HG03469 (cell line): ENCODE results near the gene ARFIP1.
"Not testable (repeated sequence)": the region's sequence is repeated elsewhere in the genome, so short reads cannot be mapped to it uniquely, and the experiment has no call there.

Source experiments
- ATAC-seq: cut with Tn5 transposase; IDR thresholded peaks from one replicate; pipeline ENCODE4 v1.9.1; 2021; ENCODE audit warnings: mild to moderate bottlenecking, moderate library complexity, moderate number of reproducible peaks; ENCODE audit not compliant: unreplicated experiment

Gene ARFIP1

DNA sequence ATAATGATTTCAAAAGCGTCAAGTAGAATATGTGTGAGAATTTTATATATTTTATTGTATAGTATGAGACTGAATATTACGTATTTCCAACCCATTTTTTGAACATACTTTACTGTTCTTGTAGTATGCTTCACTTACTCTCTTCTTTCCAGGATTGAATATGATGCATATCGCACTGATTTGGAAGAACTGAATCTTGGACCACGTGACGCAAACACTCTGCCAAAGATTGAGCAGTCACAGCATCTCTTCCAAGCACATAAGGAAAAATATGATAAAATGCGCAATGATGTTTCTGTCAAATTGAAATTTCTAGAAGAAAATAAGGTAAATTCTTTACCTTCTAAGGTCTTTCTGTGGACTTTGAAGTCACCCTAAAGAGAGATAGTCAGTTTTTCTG, 108.2 kb downstream of the ARFIP1 start:
- no peak for ATAC-seq

DNA sequence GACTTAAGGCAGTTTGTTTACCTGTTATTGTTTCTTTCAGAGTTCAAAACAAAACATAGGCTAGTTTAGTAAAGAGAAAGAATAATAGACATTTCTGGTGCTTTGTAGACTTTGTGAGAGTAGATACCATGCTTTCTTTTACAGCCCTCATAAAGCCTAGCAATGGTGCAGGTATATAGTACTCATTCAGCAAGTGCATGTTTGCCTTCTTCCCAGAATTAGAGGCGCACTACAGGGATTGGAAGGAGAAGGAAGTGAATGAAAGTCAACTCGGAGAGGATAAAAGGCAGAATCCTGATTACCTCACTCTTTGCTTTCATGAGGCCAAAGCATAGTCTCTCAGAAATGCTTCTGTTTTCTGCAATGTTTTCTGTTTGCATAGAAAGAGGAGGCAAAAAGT, 113.2 kb downstream of the ARFIP1 start:
- ATAC-seq: no peak

DNA sequence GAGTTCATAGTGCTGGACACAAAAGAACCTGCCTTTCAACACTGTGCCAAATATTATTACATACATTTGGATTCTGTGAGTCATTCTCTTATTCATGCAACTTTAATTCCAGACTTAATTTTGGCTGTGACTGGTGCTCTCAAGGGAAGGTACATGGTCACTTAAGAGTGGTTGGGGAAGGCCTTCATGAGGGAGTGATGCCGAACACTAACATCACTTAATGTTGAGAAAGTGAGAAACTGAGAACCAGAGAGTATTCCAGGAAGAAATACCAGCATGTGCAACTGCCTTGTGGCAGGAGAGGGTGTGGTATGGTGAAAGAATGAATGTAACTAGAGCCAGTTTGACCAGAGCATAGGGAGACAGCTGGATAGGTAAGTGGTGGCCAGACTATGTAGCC, 114.9 kb downstream of the ARFIP1 start:
- no peak for ATAC-seq

DNA sequence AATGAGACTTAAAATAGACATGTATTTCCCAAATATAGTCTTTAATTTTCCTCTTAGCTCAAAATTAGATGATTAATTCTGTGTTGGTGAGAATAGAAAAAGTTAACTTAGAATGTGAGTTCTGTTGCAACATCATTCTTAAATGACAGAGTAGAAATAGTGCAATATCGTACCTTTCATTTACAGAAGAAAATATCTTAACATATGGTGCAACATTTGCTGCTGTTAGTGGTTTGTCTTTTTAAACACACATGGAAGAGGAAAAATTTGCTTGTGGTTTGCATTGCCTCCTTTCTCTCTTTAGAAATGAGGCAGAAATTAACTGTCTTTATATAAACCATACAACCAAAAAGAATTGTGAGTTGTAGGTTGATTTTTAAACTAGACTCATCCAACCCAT, 117.1 kb downstream of the ARFIP1 start:
- no peak for ATAC-seq

DNA sequence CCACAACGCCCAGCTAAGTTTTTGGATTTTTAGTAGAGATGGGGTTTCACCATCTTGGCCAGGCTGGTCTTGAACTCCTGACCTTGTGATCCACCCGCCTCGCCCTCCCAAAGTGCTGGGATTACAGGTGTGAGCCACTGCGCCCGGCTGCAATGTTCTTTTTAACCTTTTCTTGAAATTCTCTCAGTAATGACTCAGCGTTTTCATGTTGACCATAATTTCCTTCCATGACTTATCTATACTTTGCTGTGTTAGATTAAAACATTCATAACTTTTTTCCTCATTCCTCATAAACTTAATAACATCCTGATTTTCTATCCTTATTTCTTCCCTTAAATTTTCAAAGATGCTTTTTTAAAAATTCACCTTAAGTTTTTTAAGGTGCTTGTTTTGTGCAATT, 118.4 kb downstream of the ARFIP1 start:
- ATAC-seq: not testable (repeated sequence)

DNA sequence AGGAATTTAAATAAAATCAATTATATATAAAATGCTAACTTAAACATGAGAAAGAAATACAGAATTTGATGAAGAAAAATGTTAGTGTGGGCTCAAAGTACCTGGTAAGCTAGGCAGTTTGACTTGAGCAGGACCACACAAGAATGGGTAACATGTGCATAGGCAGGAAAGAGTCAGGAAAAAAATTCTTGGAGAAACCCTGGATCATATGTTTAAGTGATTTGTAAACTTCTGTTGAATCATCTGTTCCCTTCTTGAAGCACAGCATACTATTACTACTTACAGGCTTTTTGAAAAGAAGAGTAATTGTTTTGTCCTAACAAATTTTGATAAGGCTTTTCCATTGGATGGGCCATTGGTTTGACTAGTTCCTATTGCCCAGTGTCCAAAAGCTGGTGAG, 118.9 kb downstream of the ARFIP1 start:
- no peak for ATAC-seq

DNA sequence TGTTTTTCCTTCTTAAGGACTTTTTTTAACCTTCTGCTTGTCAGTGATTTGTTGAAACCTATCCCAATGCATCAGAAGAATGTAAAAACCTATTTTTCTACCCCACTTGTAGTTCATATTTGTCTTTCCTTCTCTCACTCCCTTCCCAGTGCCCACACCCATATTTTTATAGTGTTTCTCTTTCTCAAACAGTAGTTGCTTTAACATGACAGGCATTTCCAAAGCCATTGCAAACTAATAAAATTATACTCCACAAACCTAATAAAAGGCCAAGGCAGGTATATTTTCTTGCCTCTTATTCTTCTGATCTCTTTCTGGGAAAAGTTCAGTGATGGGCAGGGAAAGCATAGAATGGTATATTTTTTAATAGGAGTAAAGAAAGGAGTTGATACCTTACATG, 120.6 kb downstream of the ARFIP1 start:
- no peak for ATAC-seq

DNA sequence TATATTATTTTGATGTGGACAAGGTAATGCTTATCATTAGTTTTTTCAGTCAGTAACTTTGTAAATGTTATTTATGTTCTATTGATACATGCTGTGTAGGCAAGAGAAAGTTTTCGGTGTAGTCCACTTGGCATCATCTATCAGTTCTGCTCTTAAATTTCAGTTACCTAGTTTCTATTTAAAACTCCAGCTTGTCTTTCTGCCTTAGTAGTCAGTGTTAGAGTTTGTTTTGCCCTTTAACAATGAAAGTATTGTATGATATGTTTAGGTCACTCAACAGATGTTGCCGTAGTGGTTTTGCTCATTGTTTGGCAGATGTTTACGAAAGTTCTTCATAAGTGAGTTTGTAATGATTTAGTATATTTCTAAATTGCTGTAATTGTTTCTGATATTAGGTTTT, 121.5 kb downstream of the ARFIP1 start:
- no peak for ATAC-seq

DNA sequence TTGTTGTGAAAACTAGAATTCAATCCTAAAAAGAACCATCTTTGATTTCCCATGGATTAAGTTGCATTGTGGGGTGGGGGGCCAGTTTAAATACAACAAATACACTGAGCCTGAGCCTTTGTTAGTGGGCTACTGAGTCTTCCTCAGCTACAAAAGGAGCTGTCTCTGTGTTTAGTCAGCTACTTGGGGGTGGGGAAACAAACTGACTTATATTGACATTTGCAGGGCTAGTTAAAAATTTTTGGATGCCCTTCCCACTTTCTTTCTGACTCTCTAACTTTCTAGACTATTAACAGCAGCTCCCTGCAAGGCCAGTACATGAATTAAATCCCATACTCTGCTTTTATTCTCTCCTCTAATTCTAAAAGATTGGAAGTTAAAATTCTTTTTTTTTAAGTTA, 123.9 kb downstream of the ARFIP1 start:
- no peak for ATAC-seq

DNA sequence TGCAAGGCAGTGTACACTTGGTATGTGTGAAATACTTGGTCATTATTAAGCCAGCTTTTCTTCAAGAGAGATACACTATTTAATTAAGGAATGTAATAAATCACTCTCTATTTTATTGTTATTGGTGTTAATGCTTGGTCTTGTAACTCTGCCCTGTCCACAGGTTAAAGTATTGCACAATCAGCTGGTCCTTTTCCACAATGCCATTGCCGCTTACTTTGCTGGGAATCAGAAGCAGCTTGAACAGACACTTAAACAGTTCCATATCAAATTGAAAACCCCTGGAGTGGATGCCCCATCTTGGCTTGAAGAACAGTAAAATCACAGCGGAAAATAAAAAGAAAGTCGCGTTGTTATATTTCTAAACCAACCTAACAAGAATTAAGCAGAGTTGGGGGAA, 130.1 kb downstream of the ARFIP1 start:
- no peak for ATAC-seq

DNA sequence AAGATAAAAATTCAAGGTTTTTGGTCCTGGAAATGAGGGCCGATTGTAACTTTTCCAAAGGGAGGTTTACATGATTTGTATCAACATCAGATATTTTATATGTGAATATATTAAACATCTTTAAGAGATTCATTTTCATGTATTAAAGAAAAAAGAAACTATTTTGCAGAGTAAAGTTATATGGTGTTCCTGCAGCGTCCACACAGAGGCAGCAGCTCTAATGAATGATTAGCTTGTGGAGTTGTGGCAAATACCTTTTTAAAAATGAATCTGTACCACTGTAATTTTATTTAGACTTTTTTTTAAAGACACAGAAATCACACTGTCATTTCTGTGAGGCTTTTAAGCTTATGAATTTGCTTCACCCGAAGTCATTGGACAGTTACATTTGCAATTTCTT, 130.8 kb downstream of the ARFIP1 start:
- ATAC-seq: no peak

DNA sequence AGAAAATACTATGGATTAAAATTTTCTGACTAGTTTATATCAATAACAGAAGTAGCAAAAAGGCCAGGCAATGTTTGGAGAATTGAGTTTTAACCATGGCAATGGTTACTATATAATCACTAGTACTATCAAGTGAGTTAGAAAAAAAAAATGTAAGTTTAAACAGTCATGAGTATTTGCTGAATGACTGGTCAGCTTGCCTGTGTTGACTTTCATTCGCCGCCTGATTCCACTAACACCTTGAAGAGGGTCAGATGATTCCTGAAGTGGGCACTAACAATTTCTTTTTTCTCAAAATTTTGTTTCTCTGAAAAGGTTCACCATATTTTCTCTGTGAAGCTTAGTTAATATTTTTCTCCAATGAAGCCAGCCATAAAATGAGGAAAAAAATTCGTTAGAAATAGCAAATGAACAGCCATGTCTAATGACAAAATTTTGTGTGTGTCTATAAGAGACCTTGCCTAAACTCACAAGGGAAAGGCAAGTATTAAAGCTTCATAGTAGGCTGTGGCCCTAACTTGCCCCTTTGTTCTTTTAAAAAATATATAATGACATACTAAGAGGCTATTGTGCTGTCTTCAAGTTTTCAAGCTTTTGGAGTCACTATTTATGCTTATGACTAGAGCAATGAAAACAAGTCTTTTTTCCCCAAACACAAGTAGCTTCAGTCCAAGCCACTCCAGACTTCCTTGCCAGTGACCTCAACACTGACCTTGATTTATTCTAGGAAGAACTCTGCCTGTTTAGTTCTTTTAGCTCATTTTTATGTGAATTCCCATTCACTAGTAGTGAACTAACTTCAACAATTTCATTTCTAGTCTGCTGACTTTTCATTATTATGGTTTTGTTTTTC, 138.0 kb downstream of the ARFIP1 start:
- ATAC-seq: no peak

DNA sequence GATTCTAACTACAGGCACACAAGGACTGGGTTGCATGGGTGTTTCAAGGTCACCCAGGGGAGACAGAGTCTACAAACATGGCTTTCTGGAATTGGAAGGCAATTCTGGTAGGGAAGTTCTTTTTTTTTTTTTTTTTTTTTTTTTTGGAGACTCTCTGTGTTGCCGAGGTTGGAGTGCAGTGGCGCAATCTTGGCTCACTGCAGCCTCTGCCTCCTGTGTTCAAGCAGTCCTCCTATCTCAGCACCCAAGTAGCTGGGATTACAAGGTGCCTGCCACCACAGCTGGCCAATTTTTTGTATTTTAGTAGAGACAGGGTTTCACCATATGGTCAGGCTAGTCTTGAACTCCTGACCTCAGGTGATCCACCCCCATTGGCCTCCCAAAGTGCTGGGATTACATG, 140.1 kb downstream of the ARFIP1 start:
- ATAC-seq: no peak

DNA sequence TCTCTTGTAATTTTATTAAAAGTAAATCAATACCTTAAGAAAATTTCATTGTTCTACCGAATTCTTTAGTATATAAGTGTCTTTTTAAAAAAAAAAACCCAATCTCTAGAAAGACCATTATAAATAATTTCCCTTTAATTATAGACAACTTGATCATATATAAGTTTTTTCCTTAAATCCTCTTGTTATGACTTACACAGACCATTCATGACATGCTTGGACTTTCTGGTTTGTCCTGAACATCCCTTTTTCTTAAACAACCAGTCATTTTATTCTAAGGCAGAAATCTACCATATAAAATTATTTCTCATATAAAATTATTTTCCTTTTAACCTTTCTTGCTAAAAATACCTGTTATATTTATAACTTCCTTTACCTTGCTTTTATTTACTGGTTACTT, 141.0 kb downstream of the ARFIP1 start:
- no peak for ATAC-seq

DNA sequence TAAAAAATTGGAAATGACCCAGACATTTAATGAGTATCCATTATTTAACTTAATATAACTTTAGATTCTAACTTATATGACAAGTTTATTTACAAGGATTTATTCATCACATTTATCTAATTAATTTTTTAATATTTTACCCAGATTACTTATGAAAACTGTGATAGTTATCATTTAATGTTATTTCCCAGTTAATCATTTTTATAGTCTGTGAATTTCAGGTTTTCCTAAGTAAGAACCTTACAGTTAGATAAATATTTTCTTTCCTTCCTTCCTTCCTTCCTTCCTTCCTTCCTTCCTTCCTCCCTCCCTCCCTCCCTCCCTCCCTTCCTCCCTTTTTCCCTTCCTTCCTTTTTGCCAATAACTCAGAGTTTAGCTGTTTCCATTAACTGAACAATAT, 141.5 kb downstream of the ARFIP1 start:
- no peak for ATAC-seq

DNA sequence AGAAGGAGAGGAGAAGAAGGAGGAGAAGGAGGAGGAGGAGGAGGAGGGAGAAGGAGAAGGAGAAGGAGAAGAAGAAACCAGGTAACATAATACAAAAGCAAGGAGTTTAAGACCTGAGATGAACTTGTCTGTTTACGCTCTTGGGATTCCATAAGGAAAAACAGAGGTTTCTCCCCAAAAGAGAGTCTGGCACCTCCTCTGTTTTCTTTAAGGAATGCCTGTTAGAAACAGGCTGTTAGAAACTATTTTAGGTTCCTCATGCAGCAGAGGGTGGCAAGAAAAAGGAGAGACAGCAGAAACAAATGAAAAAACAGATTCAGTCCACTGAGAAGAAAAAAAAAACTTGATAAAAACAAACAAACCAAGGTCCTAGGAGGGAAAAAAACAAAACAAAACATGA, 146.1 kb downstream of the ARFIP1 start:
- no peak for ATAC-seq

DNA sequence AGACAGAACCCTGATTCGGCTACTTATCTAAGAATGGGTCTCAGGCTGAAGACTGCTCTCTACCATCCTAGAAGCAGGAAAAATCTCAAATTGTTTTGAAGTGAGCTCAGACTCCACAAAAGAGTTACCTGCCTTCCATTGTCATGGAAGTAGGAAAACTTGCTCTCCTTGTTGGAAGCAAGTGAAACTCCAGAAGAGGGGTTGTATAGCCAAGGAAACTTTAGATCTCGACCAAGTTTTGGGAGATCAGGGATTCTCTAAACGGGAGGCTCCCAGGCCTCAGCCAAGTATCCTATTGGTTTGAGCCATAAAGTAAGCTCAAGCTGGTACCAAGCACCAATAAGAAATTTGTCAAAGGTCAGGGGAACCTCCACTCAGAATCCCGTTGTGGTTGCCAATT, 147.2 kb downstream of the ARFIP1 start:
- no peak for ATAC-seq

DNA sequence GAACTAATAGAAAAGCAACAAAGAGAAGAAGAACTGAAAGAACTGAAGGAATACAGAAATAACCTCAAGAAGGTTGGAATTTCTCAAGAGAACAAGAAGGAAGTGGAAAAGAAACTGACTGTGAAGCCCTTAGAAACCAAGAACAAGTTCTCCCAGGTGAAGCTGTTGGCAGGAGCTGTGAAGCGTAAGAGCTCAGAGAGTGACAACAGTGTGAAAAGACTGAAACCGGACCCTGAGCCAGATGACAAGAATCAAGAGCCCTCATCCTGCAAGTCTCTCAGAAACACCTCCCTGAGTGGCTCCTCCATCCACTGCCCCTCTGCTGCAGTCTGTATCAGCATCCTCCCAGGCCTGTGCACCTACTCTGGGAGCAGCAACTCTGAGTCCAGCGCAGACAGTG, 148.0 kb downstream of the ARFIP1 start:
- ATAC-seq: no peak

DNA sequence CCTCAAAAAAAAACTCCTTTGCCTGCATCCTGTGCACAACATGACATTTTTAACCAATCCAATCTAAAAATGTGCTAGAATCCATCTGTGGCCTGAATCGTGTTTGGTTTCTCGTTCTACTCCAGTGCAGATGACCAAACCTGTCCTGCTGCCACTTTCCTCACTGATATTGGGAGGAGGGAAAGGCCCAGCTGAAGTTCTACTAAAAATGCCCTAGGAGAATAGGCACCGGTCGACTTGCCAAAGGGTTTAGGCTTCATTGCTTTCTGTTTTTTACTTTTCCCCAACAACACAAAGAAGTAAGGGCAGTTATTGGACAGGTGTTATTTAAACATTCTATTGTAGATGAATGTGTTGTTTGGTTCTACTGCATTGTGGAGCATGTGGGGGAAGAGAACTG, 148.5 kb downstream of the ARFIP1 start:
- ATAC-seq: no peak

DNA sequence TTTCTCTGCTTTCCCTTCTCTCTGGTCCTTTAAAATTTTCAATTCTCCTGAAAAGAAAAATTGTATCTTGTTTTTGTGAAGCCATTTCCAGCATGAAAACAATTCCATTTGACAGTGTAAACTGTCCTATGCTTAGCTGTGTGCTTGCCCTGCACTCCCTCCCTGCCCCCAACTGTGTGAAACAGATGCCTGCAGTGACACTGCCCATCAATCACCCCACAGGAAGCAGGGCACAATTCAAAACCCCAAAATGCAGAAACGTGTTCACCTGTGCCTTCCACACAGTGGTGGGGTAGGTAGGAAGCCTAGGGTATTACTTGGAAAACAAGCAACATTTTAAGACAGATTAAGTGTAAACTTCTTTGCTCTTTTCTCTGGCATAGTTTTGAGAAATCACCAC, 150.1 kb downstream of the ARFIP1 start:
- ATAC-seq: no peak

DNA sequence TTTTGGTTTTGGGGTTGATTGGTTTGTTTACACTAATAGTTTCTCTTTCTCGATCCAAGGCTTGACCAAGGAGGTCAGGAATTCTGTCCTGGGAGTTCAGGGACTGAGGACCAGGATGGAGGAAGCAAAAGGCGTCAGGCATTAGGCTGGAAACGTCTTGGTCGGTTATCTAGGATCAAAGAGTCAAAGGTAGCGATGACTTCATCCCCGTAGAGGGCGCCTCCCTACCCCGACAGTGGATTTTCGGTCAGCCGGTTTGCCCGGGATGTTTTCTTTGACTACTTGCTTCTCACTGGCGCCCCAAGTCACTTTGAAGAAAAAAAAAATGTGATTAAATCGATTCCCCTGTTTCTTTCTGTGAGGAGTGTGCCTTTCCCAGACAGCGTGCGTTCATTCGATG, 155.4 kb downstream of the ARFIP1 start:
- no peak for ATAC-seq

DNA sequence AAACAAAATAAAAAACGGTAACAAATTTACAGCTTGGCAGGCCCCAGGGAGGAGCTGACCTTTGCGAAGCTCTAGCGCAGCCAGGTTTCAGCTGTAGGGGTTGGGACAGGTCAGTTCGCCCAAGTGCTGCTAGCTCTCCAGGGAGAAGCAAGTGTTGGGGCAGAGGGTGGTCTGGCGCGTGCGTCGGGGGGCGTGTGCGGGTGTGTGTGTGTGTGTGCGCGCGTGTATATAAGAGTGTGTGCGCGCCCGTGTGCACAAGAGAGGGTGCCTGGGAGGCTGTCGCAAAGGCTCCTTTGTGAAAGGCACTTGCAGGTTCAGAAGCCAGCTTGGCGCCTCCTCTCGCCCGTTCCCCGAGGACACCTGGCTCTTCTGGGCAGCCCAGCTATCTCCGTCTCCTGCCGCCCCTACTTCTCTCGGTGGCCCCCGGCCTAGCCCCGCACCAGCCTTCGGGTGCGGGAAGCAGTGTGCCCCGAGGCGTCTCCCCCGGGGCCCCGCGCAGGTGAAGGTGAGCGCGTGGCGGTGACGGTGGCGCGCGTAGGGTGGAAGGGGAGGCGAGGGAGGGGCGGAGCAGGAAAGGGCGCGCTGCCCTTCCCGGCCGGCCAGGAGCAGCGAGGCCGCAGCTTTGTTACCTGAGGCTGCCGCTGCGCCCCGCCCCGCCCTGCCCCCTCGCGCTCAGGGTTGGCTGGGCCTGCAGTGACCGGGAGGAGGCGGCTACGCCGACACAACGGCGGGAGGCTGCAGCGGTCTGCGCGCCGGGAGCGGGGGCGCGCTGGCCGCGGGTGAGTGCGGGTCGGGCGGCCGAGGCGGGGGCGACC, 156.1 kb downstream of the ARFIP1 start, which contains the start of gene FHDC1:
FHDC1 (plus strand) TSS at position 693 of the 815 bp plus-strand sequence. CDS start 6,735 bp downstream, outside the sequence.
- ATAC-seq: no peak
